ENCODE results near the gene BACH2.
"Not testable (repeated sequence)": the region's sequence is repeated elsewhere in the genome, so short reads cannot be mapped to it uniquely, and the experiment has no call there.

The BACH2 gene

DNA sequence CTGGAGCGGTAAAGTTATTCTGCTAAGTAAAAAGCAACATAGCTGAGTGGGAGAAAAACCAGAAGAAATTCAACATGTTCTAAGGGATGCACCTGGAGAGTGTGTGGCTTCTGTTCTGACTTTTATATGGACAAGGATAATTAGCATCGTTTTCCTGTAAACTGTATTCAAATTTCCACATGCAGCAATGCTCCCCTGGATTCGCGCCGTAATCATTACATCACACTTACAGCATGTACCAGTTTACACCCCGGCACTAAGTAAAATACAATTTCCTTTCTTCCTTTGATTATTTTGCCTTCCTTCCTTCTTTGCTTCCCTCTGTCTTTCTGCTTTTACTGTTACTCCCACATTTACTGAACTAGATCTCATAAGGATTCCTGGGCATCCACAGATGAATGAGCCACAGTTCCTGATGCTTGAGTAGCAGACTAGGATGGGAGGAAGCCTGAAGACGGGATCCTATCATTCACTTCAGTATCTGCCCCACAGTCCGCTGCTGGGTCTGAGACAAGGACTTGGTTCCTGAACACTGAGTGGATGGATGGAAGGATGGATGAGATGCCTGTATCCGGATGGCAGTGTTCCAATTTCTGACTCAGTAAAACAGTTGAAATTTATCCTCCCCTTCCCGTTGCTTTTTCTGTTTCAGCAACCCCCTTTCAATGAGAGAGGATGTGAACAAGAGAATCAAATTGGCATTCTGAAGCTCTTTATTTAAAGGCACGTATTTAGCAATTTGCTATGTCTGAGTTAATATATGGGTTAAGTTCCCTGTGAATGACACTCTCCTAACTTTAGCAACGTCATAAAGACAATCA lies 227.7 kb downstream of the BACH2 start:
- peak; percentile 33 for DNase-seq (ENCODE audit: low read depth, low spot score)
- H3K4me3 ChIP-seq (ENCODE audit: low read depth, low read length) = no peak overlapping the region
- in situ Hi-C loops (cut with HindIII; ENCODE audit: low sequenced_read_pairs) = no loop called here
- TF ChIP-seq, protein P1, sequence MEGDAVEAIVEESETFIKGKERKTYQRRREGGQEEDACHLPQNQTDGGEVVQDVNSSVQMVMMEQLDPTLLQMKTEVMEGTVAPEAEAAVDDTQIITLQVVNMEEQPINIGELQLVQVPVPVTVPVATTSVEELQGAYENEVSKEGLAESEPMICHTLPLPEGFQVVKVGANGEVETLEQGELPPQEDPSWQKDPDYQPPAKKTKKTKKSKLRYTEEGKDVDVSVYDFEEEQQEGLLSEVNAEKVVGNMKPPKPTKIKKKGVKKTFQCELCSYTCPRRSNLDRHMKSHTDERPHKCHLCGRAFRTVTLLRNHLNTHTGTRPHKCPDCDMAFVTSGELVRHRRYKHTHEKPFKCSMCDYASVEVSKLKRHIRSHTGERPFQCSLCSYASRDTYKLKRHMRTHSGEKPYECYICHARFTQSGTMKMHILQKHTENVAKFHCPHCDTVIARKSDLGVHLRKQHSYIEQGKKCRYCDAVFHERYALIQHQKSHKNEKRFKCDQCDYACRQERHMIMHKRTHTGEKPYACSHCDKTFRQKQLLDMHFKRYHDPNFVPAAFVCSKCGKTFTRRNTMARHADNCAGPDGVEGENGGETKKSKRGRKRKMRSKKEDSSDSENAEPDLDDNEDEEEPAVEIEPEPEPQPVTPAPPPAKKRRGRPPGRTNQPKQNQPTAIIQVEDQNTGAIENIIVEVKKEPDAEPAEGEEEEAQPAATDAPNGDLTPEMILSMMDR (IDR thresholded peaks at IDR 0.05; ENCODE audit: low read depth, low read length) = no peak

DNA sequence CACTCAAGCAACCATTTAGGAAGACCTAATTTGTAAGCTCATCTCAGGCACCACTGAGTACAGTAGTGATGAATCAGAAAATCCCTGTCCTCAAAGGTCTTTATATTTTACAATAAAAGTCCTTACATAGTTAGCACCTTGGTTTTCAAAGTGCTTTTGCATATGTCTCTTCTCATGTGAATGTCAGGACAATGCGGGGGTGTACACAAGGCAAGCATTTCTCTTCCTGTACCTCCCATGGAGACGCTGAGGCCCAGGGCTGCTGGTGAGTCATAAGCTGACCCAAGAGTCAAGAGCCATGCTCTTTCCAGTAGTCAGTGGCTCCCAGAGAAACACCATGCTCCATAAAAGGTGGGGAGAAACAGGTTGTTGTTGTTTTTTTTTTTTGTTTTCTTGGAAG lies 228.4 kb downstream of the BACH2 start:
- TF ChIP-seq, protein P1 (IDR thresholded peaks at IDR 0.05; ENCODE audit: low read depth, low read length) = no peak
- in situ Hi-C loops (cut with HindIII; ENCODE audit: low sequenced_read_pairs) = no loop called here
- peak; percentile 79 for DNase-seq (ENCODE audit: low read depth, low spot score)
- H3K4me3 ChIP-seq (ENCODE audit: low read depth, low read length) = no peak overlapping the region

DNA sequence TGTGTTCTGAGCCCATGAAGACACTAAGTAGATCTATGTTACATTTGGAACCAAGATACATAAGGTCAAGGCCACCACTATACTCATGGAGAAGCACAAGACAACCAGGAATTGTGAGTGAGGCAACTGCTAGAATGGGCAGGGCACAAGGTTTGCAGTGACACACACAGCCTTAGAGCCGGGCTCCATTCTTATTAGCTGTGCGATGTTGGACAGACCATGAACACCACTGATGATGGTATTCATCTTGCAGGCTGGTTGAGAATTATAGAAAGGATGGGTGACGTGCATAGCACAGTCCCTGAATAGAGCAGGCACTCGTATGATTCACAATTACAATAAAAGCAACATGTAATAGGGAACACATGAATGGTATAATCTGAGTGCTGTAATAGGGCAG lies 229.9 kb downstream of the BACH2 start:
- no peak overlapping the region for H3K4me3 ChIP-seq (ENCODE audit: low read depth, low read length)
- DNase-seq (ENCODE audit: low read depth, low spot score) = no peak
- TF ChIP-seq, protein P1 (IDR thresholded peaks at IDR 0.05; ENCODE audit: low read depth, low read length) = no peak
- in situ Hi-C loops (cut with HindIII; ENCODE audit: low sequenced_read_pairs) = no loop called here

DNA sequence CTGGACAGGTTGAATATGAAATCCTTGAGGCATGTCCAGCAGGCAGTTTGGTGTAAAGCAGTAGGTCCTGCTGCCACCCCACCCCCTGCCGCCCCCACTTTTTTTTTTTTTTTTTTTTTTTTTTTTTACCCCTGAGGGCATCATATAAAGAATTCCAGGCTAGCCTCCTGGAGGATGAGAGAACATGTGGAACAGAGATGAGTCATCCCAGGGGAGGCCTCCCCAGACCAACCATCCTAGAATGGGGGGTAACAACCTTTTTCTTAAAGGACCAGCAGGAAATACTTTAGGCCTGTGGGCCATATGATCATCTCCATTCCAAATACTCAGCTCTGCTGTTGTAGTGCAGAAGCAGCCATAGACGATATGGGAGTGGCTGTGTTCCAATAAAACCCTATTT lies 231.5 kb downstream of the BACH2 start:
- no peak for DNase-seq (ENCODE audit: low read depth, low spot score)
- TF ChIP-seq, protein P1 (IDR thresholded peaks at IDR 0.05; ENCODE audit: low read depth, low read length) = no peak
- H3K4me3 ChIP-seq (ENCODE audit: low read depth, low read length) = no peak overlapping the region
- in situ Hi-C loops (cut with HindIII; ENCODE audit: low sequenced_read_pairs) = no loop called here

DNA sequence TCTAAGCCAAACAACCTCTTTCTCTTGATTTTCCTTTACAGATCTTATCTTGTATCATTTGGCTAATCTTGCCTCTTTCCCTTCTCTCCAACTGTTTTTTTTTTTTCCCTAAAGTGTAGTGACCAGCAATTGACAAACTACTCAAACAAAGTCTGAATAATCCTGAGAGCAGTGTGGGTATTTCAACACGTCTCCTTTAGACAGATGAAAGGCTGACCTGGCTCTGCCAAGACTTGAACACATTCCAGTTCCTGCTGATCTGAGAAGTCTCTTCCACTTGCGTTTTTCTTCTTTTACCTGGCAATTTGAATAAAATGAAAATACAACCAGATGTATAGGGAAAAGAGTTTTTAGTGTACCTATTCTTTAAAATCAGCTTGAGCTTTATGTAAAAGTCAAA lies 234.0 kb downstream of the BACH2 start:
- DNase-seq (ENCODE audit: low read depth, low spot score) = no peak
- in situ Hi-C loops (cut with HindIII; ENCODE audit: low sequenced_read_pairs) = no loop called here
- H3K4me3 ChIP-seq (ENCODE audit: low read depth, low read length) = no peak overlapping the region
- TF ChIP-seq, protein P1 (IDR thresholded peaks at IDR 0.05; ENCODE audit: low read depth, low read length) = no peak

DNA sequence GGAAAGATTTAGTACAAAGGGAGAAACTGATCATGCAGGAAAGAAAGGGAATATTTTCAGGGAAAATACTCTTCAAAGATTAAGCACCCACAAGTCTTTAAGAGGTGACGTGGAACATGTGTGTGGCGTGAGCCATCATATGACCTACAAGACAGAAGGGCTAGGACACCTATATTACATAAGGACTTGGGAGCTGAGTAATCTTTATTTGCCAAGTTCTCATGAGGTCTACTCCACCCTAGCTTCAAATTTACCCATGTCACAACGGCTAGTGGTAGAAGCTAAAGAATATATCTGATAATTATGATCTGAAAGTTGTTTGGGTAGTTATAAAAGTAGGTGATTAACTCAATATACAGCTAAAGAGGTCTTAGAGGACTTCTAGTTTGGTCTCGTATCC lies 234.6 kb downstream of the BACH2 start:
- TF ChIP-seq, protein P1 (IDR thresholded peaks at IDR 0.05; ENCODE audit: low read depth, low read length) = no peak
- DNase-seq (ENCODE audit: low read depth, low spot score) = no peak
- no peak overlapping the region for H3K4me3 ChIP-seq (ENCODE audit: low read depth, low read length)
- in situ Hi-C loops (cut with HindIII; ENCODE audit: low sequenced_read_pairs) = no loop called here

DNA sequence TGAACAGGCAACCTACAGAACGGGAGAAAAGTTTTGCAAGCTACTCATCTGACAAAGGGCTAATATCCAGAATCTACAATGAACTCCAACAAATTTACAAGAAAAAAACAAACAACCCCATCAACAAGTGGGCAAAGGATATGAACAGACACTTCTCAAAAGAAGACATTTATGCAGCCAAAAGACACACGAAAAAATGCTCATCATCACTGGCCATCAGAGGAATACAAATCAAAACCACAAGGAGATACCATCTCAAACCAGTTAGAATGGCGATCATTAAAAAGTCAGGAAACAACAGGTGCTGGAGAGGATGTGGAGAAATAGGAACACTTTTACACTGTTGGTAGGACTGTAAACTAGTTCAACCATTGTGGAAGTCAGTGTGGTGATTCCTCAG lies 237.5 kb downstream of the BACH2 start:
- in situ Hi-C loops (cut with HindIII; ENCODE audit: low sequenced_read_pairs); DNase-seq (ENCODE audit: low read depth, low spot score); H3K4me3 ChIP-seq (ENCODE audit: low read depth, low read length): not testable (repeated sequence)

DNA sequence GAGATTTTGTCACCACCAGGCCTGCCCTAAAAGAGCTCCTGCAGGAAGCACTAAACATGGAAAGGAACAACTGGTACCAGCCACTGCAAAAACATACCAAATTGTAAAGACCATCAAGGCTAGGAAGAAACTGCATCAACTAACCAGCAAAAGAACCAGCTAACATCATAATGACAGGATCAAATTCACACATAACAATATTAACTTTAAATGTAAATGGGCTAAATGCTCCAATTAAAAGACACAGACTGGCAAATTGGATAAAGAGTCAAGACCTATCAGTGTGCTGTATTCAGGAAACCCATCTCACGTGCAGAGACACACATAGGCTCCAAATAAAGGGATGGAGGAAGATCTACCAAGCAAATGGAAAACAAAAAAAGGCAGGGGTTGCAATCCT lies 240.7 kb downstream of the BACH2 start:
- H3K4me3 ChIP-seq (ENCODE audit: low read depth, low read length); in situ Hi-C loops (cut with HindIII; ENCODE audit: low sequenced_read_pairs); DNase-seq (ENCODE audit: low read depth, low spot score): not testable (repeated sequence)

DNA sequence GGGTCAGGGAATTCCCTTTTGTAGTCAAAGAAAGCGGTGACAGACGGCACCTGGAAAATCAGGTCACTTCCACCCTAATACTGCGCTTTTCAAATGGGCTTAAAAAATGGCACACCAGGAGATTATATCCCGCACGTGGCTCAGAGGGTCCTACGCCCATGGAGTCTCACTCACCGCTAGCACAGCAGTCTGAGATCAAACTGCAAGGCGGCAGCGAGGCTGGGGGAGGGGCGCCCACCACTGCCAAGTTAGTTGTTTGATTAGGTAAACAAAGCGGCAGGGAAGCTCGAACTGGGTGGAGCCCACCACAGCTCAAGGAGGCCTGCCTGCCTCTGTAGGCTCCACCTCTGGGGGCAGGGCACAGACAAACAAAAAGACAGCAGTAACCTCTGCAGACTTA lies 242.4 kb downstream of the BACH2 start:
- in situ Hi-C loops (cut with HindIII; ENCODE audit: low sequenced_read_pairs); DNase-seq (ENCODE audit: low read depth, low spot score); H3K4me3 ChIP-seq (ENCODE audit: low read depth, low read length): not testable (repeated sequence)
